Anterior cingulate cortex (tissue), 58 donors: Measurements from ENCODE around the gene DNAH10.

ENCODE experiments used
- DNase-seq, 58 donors: peaks; one replicate each; lab custom pipeline; 2025; lab: John Stamatoyannopoulos, UW

Gene DNAH10

DNA sequence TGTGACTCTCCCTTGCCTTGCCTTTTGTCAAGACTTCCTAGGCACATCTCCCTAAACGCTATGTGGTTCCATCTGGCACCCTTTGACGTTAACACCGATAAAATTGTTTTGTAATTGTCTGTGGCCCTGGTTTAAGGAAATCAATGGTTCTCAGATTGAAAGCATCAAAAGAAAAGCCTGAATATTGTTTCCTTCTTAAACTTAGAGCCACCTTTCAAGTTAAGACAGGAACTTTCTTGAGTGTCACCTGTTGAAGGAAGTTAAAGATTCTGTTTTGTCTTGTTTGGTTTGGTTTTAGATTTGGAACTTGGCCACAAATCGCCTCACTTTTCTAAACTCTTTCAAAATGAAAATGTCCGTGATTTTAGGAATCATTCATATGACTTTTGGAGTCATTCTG lies 14.8 kb upstream of the DNAH10 start:
- no peak for DNase-seq

DNA sequence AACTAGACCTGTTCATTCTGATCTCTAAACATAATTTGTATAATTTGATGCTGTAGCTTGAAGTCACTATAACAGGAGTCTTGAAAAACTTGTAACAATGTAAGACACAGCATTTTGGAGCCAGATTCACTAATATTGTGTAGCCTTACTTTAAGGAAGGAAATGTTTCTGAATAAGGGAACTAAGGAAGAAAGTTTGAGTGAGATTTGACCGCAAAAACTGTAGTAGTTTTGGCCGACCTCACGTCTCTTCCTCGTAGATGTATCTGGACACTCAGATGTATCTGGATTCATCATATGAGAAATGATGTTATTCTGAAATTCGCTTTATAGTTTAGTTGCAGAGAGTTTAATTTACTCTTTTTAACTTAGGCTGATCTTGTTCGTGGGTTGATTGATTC lies 13.9 kb upstream of the DNAH10 start:
- DNase-seq = no peak

DNA sequence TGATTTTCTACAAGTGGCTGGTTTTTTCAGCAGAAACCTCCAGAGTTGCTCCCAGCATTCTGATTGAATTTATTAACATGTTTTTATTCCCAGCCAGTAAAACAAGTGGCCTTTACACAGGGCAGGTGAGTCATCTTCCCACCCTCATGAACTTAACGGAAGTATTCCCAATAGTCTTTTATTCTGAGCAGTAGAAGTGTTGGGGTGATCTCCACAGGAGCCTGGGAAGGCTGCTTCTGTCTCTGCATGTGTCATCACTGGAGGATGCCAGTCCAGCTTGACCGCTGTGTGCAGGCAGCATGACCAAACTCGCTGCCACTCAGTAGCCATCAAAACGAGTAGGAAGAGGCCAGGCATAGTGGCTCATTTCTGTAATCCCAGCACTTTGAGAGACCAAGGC lies 13.4 kb upstream of the DNAH10 start:
- DNase-seq = no peak

DNA sequence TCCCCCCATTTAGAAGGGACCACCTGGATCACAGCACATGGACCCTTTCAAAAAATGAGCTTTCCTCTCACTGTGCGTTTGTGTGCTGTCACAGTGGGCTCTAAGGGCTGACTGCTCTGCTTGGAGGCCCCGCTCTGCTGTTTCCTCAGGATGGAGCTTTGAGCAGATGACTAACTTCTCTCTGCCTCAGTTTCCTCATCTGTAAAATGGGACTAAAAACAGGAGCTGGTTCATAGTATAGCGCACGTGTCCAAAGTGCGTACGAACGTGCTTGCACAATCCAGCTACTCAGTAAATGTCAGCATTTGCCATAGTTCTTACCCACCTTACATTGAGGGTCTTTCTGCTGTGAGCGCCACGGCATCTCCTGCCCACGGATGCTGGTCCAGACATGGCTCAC lies 12.7 kb upstream of the DNAH10 start:
- DNase-seq = no peak

DNA sequence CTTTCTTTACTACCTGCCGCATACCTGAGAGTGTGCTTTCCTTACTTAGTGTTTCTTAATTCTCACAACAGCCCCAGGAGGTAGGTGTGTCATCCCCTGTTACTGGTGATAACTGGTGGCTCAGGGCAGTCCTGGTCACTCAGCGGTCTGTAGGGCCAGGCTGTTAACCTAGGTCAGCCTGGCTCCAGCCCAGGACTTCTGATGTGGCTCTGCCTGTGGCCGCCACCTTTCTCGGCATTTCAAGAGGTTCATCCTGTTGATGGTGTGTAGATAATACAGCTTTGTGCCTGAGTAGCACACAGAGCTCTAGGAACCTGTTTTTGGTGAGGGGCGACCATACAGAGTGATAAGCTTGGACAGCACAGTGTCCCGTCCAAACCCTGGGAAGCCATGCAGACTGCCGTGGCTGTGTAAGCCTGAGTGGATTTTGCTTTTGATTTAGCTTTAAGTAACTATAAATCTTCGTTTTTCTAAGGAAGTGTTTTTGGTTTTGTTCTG lies 11.9 kb upstream of the DNAH10 start:
- DNase-seq = no peak

DNA sequence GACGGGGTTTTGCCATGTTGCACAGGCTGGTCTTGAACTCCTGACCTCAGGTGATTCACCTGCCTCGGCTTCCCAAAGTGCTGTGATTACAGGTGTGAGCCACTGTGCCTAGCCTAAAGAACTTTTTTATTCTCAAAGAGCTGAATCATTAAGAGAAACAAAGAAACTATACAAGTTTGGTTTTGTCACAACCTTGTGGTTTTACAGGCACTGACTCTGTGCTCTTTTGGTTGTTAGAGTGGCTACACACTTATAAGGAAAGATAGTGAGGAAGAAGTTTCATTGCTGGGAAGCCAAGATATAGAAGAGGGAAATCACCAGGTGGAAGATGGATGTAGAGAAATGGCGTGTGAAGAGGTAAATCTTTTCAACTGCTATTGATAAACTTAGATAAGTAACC lies 10.1 kb upstream of the DNAH10 start:
- DNase-seq = no peak

DNA sequence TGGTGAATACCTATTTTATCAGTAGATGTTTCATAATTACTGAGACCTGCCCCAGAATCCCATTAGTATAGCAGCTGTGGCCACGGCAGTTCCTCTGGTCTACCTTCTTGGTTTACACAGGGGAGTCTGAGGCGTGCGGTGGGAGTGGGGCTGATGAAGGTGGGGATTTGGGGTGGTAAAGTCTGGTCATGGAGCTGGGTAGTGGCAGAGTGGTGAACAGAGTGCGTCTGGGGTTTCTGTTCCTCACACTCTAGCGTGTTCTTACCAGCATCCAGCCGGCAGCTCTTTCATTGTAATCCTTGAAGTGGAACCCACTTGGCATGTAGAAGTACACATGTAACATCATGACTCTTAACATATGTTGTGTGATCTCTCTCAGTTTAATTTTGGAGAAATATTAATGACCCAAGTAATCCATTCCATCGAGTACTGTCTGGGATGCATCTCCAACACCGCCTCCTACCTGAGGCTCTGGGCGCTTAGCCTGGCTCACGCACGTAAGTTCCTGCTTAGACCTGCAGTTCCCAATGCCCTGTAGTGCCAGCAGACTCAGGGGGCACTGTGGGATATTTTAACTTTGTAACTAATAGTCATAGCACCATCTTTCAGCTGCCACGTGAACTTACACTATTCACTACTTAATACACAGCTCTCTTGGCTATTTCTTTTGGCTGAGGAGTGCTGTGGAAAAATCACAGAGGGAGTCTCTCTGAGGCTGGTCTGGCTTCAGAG lies 7.9 kb upstream of the DNAH10 start:
- no peak for DNase-seq

DNA sequence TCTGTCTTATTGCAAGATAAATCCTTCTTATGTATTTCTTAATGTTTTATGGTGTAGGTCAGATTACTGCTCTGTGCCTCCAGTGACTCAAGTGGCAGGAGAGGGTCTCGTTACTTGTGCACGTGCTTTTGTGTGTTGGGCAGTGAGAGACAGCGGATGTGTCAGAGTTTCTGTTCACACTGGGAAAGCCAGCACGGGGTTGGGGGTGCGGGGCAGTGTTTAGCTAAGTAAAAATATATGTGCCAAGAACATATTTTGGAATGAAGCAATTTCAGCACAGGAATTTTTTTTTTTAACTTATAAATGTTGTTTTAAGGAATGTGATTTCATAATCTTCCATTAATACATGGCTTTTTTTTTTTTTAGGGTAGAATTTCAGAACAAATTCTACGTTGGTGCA lies 4.5 kb upstream of the DNAH10 start:
- DNase-seq = no peak

DNA sequence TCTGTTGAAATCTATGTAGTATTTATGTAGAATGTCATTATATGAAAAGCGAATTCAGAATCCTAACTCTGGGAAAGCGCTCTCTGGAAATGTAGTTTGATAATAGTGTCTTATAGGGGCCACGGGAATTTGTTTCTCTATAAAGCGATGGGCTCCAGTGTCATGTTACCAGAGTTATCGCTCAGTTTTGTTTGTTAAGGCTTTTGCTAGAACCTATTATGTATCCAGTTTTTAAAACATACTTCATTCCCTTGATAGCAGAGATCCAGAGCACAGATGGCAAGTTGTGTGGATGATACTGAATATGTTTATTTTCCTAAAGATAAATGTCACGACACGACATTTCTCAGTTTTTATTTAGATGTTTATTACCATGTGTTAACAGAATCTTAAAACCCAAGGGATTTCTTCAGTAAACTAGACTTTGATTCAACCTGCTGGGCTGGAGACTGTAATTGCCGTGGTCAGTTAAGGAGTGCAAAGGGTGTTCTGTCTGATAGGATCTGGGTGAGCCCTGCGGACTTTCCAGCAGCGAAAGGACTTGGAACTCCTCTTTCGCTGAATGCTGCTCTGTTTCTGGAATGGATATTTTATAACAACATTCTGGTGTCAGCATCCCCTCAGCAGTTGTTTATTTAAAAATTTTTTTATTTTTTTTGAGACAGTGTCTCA lies 1.7 kb upstream of the DNAH10 start:
- DNase-seq = no peak

DNA sequence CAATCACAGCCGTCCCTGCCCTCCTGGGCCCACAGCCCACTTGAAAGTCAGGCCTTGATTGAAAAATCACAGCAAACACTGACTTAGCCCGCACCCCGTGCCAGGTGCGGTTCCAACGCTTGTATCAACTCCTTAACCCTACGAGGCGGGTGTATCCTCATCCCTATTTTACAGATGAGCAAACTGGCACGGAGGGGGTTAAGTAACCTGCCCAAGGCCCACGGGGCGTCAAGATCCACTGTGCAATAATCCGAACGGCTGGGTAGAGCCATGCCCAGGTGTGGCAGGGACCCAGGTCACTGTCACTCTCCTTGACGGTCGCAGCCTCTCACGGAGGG lies 583 bp downstream of the DNAH10 start:
- no peak for DNase-seq

DNA sequence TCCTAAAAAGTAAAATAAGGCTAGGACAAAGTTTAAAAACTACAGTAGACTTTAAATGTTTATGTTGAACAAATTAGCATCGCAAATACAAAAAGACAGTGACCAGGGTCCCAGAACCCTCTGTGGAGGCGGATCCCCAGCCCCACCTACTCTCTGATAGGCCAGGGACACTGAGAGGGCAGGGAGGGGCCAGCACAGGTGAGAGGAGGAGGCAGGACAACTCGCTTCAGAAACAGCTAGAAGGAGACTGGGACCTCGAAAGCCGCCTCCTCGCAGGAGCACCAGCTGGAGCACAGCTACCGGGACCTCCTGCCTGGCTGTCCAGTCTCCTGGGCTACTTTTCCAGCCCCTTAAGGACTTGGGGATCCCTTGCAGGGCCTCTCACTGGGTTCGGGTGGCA lies 992 bp downstream of the DNAH10 start:
- no peak for DNase-seq

DNA sequence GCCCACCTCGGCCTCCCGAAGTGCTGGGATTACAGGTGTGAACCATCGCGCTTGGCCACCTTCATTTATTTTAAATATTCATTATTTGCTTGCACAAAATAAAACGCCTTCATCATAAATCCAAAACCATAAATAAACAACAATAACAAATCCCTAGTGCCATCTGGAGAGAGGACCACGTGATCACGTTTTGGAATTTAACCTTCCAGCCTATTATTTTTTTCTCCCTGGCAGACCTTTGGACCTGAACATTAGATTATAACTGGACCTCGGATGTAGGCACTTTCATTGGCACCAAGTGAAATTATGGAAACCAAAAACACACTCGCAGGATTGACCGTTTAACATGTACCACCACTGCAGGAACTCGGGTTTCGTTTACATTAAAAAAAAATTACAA lies 2.0 kb downstream of the DNAH10 start:
- no peak for DNase-seq

DNA sequence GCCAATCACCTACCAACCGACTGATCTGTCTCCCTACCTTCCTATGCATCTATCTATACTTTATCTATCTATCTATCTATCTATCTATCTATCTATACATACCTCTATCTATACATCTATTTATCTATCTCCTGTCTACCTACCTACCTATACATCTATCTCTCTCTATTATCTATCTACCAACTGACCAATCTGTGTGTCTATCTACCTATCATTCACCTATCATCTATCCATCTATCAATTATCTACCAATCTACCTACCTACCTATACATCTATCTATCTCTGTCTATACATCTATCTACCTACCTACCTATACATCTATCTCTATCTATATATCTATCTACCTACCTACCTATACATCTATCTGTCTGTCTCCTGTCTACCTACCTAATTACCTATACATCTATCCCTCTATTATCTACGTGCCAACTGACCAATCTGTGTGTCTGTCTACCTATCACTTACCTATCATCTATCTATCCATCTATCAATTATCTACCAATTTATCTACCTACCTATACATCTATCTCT lies 3.5 kb downstream of the DNAH10 start:
- DNase-seq = no peak

DNA sequence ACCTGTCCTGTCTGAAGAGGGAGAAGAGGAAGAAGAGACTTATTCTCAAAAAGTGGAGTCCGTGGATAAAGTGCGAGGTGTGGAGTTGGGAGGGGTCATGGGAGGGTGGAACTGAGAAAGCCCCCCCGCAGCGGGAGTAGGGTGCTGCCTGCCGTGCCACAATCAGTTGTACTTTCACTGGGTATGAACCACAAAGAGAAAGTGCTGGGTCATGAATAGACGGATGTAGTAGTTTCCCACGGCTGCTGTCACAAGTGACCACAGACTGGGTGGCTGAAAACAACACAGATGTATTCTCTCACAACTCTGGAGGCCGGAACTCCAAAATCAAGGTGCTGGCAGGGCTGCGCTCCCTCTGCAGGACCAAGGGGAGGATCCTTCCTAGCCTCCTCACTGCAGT lies 5.5 kb downstream of the DNAH10 start:
- no peak for DNase-seq

DNA sequence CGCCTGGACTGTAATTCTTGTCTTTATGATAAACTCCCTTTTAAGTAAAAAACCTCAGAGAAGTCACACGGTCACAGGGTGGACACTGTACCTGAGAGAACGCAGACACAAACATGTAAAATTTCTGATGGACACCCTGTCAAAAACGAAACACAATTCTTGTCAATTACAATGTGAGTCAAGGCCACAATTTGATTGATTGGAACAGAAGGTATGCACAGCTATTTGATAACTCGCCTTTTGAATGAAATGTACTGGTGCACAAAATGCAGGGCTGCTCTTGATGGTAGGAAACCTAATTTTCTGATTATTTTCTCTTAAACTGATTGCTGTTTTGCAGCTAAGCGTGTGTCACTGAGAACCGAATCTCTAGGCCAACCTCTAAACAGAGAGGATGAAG lies 9.2 kb downstream of the DNAH10 start:
- no peak for DNase-seq

DNA sequence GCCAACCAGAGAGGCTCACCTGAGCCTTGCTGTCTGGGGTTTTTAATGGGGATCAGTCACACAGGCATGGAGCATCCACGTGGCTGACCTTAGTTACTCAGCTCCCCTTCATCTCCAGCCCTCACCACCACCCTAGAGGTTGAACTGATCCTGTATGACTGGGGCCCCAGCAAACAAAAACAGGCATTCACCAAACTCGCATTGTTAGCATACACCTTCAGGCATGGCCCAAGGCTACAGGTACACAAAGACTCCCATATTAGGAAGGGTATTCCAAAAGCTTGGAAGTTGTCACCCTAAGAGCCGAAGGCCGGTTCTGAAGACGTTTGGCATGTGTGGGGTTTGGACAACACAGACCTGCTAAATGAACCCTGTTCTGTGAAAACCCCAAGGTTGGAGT lies 10.0 kb downstream of the DNAH10 start:
- DNase-seq = no peak

DNA sequence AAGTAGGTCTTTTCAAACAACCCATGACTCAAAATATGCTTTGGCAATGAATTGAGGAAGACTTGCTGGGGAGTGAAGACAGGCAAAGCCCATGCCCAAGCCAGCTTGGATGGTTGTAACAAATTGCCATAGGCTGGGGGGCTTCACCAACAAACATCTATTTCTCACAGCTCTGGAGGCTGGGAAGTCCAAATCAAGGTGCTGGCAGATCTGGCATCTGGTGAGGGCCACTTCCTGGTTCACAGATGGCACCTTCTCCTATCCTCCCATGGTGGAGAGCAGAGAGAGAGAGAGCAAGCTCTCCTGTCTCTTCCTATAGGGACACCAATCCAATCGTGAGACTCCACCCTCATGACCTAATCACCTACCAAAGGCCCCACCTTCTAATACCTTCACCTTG lies 11.3 kb downstream of the DNAH10 start:
- no peak for DNase-seq

DNA sequence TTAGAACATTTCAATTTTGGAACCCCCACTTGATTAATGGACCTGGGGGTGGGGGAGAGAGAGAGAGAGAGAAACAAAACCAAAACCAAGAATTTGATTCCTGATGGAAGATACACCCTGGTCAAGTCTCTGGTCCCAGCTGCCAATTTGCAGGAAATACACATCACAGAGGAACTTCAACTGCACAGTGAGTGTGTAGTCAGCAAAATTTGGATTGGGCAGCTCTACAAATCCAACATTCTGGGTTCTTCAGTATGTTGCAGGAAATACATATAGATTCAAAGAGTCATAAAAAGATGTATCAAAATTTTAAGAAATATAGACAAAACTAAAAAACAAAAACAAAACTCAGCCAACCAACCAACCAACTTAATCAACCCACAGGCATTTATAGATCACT lies 17.4 kb downstream of the DNAH10 start:
- no peak for DNase-seq

DNA sequence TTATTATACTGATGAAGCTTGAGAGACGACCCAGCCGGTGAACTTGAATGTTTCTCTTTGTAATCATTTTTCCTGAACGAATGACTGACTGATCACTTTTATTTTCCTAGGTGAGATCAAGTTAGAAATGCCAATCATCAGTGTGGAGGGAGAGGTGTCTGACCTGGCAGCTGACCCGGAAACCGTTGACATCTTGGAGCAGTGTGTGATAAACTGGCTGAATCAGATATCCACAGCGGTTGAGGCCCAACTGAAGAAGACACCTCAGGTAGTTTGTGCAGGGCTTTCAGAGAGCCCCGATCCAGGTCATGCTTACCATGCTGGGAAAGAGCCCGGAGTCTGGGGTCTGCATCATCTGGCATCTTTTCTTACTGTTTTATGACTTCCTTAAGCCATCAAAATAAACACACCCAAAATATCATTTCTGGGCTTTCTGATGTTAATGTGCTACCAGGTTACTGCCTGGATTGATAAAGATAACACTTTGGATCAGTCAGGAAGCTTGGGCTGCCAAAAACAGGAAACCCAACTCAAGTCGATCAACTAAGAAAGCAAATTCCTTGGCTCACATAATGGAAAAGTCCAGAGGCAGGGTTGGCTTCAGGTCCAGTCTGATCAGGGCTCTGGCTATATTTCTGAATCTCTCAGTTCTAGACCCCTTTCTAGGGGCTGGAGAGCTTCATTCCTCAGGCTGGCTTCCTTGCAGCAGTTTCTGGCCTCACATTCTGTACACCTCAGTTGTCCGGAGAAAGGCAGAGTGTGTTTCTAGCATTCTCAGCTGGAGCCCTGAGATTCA lies 21.1 kb downstream of the DNAH10 start:
- no peak for DNase-seq

DNA sequence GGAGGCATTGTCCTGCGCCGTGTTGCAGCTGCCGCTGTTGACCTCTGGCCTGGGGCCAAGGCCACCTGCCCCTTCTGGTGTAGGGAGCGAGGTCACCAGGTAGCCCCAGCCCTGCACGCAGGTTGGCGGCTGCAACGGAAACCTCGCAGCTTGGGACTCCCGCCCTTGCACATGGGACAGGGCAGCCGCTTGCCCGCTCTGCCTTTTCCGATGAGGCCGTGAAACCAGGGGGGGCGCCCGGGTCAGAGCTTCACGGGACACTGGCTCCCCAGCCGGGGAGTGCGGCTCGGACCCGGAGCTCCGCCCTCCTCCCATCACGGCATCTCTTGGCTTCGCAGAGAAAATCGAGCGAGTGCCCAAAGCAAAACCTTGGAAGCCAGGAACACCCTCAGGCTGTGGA lies 25.4 kb downstream of the DNAH10 start:
- DNase-seq = no peak

DNA sequence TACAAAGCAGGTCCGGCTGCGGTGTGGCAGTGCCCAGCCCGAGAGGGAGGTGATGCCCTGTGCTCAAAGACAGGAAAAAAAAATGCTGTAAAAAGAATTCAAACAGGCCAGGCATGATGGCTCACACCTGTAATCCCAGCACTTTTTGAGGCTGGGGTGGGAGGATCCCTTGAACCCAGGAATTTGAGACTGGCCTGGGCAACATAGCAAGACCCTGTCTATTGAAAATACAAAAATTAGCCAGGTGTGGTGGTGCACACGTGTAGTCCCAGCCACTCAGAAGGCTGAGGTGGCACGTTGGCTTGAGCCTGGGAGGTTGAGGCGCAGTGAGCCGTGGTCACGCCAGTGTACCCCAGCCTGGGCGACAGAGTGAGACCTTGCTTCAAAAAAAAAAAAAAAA lies 26.4 kb downstream of the DNAH10 start:
- no peak for DNase-seq
